K562 (cell line): ENCODE results near the gene HYPK. TPM values are rescaled to one million over a fixed set of nuclear protein-coding genes. Genes with fewer than 3 reads are reported as not detected.

Source experiments
- ARID2 ChIP-seq: fragments of 450-650 bp; IDR thresholded peaks from 2 replicates; pipeline ENCODE4 v1.6.1; 2017; ENCODE audit warnings: antibody characterized with exemption, mild to moderate bottlenecking
- ATF7 ChIP-seq: fragments of 450-650 bp; IDR thresholded peaks from 2 replicates; pipeline ENCODE4 v1.7.1; 2014; ENCODE audit warnings: mild to moderate bottlenecking, moderate library complexity
- CBFB ChIP-seq: sonication (generic); formaldehyde crosslinking; IDR thresholded peaks from 2 replicates; pipeline ENCODE4 v1.4.0; 2020; ENCODE audit warnings: mild to moderate bottlenecking, missing genetic modification reagents
- FOXJ3 ChIP-seq: sonication (generic); formaldehyde crosslinking; IDR thresholded peaks from 2 replicates; pipeline ENCODE4 v1.4.0; 2020; ENCODE audit warnings: mild to moderate bottlenecking, missing genetic modification reagents
- GATAD2A ChIP-seq: fragments of 450-650 bp; IDR thresholded peaks from 2 replicates; pipeline ENCODE4 v1.6.1; 2017
- KLF13 ChIP-seq: fragments of 450-650 bp; IDR thresholded peaks from 2 replicates; pipeline ENCODE4 v1.6.1; 2016; ENCODE audit warnings: missing genetic modification characterization, low read depth, mild to moderate bottlenecking, missing compliant biosample characterization, moderate library complexity, borderline replicate concordance
- MYNN ChIP-seq, 2 experiments: sonication (generic); formaldehyde crosslinking in 1 of 2; IDR thresholded peaks; 2 replicates each; pipeline versions ENCODE4 v1.5.0 to v1.6.1; 2016 to 2020; ENCODE audit warnings: antibody characterized with exemption in 1 of 2, missing genetic modification reagents in 1 of 2
- NCOR1 ChIP-seq: fragments of 450-650 bp; IDR thresholded peaks from 2 replicates; pipeline ENCODE4 v1.6.1; 2016; ENCODE audit warnings: mild to moderate bottlenecking, moderate library complexity
- PML ChIP-seq: IDR thresholded peaks from 2 replicates; pipeline ENCODE4 v1.6.1; 2012; ENCODE audit warnings: low read length, inconsistent platforms
- POLR2A ChIP-seq: fragments of 450-650 bp; conservative IDR thresholded peaks from 2 replicates; pipeline ENCODE4 v1.6.1; 2016
- PRPF4 ChIP-seq: fragments of 200-400 bp; formaldehyde crosslinking; IDR thresholded peaks from one replicate; pipeline ENCODE4 v1.6.1; 2017; ENCODE audit warnings: low read length, low read depth, mild to moderate bottlenecking; ENCODE audit not compliant: insufficient read depth, poor library complexity, severe bottlenecking
- PTRF ChIP-seq: fragments of 450-650 bp; IDR thresholded peaks from 2 replicates; pipeline ENCODE4 v1.6.1; 2016; ENCODE audit warnings: mild to moderate bottlenecking, missing genetic modification characterization, missing compliant biosample characterization
- SIN3A ChIP-seq, 2 experiments: fragments of 150-350 bp in 1 of 2; IDR thresholded peaks; 2 replicates each; pipeline ENCODE4 v1.6.1; 2011 to 2016; ENCODE audit warnings: borderline replicate concordance in 2 of 2, low read depth in 2 of 2, low read length in 2 of 2, mild to moderate bottlenecking in 2 of 2, moderate library complexity in 2 of 2; ENCODE audit not compliant: control insufficient read depth in 1 of 2
- SUPT5H ChIP-seq: fragments of 450-650 bp; IDR thresholded peaks from 2 replicates; pipeline ENCODE4 v1.6.1; 2016
- U2AF1 ChIP-seq: fragments of 200-400 bp; formaldehyde crosslinking; optimal IDR thresholded peaks from 2 replicates; pipeline ENCODE3; 2017; ENCODE audit warnings: mild to moderate bottlenecking, low read depth, low read length, moderate library complexity
- ZNF24 ChIP-seq: fragments of 450-650 bp; IDR thresholded peaks from 2 replicates; pipeline ENCODE4 v1.6.1; 2016
- ZNF589 ChIP-seq: fragments of 200-800 bp; sonication (Bioruptor generic); IDR thresholded peaks from 2 replicates; pipeline ENCODE4 v1.6.1; 2016; ENCODE audit warnings: low read depth, missing genetic modification characterization, missing compliant biosample characterization
- polyA plus RNA-seq, 8 experiments: library from polyadenylated mRNA; depleted of rRNA in 4 of 8; stranded (reverse) in 5 of 8; unstranded in 3 of 8; fragments of >200 nt; fragmentation: Nextera tagmentation in 2 of 8; fragmentation: Illumina TruSeq in 1 of 8; extraction: Ambion mirVana in 2 of 8; extraction: Trizol in 1 of 8; gene quantifications; 2 replicates each; pipeline versions ENCODE4 v1.2.1 to v1.2.3, GENCODE V29; 2011 to 2014; ENCODE audit warnings: inconsistent platforms in 1 of 8, missing spikeins in 1 of 8
- total RNA-seq, 7 experiments: library from RNA; depleted of rRNA in 6 of 7; stranded (reverse); fragments of >200 nt in 6 of 7; fragmentation: Illumina TruSeq in 2 of 7; extraction: Trizol in 2 of 7; gene quantifications; 2 replicates each; pipeline versions ENCODE4 v1.2.1 to v1.2.3, GENCODE V29; 2011 to 2021; ENCODE audit warnings: low replicate concordance in 1 of 7
- TF ChIP-seq, protein P1 (sequence below), 2 experiments: fragments of 450-650 bp in 1 of 2; IDR thresholded peaks; 2 replicates each; pipeline ENCODE4 v1.6.1; 2011 to 2017; ENCODE audit warnings: low read depth in 2 of 2, antibody characterized with exemption in 1 of 2, borderline replicate concordance in 1 of 2, low read length in 1 of 2, mild to moderate bottlenecking in 1 of 2, mixed read lengths in 1 of 2; ENCODE audit not compliant: control insufficient read depth in 1 of 2
- TF ChIP-seq, protein P2 (sequence below), 2 experiments: fragments of 150-350 bp in 1 of 2; IDR thresholded peaks; 2 replicates each; pipeline ENCODE4 v1.6.1; 2012 to 2016; ENCODE audit warnings: low read depth in 2 of 2, low read length in 2 of 2, mild to moderate bottlenecking in 1 of 2, moderate library complexity in 1 of 2
- TF ChIP-seq, protein P3 (sequence below): sonication (generic); formaldehyde crosslinking; IDR thresholded peaks from 2 replicates; pipeline ENCODE4 v1.9.0; 2022; ENCODE audit warnings: mild to moderate bottlenecking, missing genetic modification reagents
- TF ChIP-seq, protein P4 (sequence below), 2 experiments: fragments of 200-800 bp in 1 of 2; sonication (Bioruptor generic) in 1 of 2; sonication (generic) in 1 of 2; formaldehyde crosslinking in 1 of 2; IDR thresholded peaks in 1 of 2; conservative IDR thresholded peaks in 1 of 2; 2 replicates each; pipeline versions ENCODE4 v1.5.0 to v1.6.1; 2016 to 2020; ENCODE audit warnings: missing compliant biosample characterization in 1 of 2, missing genetic modification characterization in 1 of 2, missing genetic modification reagents in 1 of 2

The HYPK gene
- total and polyA plus RNA-seq, 9 of the 15 experiments (the other 6 are each of a cell fraction or from before 2014, with no cell fraction given): 7.2 to 28.0 (median 21.1) TPM

DNA sequence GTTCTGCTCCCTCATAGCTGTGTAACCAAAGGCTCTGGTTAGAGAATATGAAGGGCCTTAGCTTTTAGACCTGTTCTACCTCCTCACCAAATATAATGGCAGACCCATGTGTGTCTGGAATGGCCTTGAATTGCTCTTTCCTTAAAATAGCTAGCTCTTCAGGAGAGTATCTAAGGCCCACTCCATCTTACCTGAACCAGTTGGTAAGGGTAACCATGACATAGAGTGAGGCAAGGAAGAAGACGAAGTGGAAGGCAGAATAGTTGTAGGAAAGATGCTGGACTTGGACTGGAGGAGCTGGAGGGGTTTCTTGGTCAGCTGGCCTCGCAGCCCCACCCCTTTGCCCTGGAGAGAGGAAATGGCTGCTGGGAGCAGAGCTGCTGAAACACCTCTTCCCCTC is 5.2 kb upstream of the HYPK start (continued):
- TF ChIP-seq, protein P1, sequence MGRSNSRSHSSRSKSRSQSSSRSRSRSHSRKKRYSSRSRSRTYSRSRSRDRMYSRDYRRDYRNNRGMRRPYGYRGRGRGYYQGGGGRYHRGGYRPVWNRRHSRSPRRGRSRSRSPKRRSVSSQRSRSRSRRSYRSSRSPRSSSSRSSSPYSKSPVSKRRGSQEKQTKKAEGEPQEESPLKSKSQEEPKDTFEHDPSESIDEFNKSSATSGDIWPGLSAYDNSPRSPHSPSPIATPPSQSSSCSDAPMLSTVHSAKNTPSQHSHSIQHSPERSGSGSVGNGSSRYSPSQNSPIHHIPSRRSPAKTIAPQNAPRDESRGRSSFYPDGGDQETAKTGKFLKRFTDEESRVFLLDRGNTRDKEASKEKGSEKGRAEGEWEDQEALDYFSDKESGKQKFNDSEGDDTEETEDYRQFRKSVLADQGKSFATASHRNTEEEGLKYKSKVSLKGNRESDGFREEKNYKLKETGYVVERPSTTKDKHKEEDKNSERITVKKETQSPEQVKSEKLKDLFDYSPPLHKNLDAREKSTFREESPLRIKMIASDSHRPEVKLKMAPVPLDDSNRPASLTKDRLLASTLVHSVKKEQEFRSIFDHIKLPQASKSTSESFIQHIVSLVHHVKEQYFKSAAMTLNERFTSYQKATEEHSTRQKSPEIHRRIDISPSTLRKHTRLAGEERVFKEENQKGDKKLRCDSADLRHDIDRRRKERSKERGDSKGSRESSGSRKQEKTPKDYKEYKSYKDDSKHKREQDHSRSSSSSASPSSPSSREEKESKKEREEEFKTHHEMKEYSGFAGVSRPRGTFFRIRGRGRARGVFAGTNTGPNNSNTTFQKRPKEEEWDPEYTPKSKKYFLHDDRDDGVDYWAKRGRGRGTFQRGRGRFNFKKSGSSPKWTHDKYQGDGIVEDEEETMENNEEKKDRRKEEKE (IDR thresholded peaks at IDR 0.05; ENCODE audit: borderline replicate concordance in 1 of 2, control insufficient read depth in 1 of 2, low read depth in 2 of 2, low read length in 1 of 2): no peak
- no peak for TF ChIP-seq ATF7
- no peak for TF ChIP-seq KLF13 (tag)
- peak; percentile 54; the same call in 1 of the 2 replicates for TF ChIP-seq POLR2A
- no peak for TF ChIP-seq U2AF1
- TF ChIP-seq ZNF589 (CRISPR knock-in tag): no peak
- 0 out of 2 replicates have a peak, but pooled peaks have one; percentile 16 for TF ChIP-seq MYNN (IDR thresholded peaks at IDR 0.05)
- no peak for TF ChIP-seq MYNN (CRISPR knock-in tag; IDR thresholded peaks at IDR 0.05)
- TF ChIP-seq PML: 0 out of 2 replicates have a peak, but pooled peaks have one; percentile 9
- TF ChIP-seq CBFB (CRISPR knock-in tag): no peak
- no peak for TF ChIP-seq ARID2
- TF ChIP-seq, protein P2, sequence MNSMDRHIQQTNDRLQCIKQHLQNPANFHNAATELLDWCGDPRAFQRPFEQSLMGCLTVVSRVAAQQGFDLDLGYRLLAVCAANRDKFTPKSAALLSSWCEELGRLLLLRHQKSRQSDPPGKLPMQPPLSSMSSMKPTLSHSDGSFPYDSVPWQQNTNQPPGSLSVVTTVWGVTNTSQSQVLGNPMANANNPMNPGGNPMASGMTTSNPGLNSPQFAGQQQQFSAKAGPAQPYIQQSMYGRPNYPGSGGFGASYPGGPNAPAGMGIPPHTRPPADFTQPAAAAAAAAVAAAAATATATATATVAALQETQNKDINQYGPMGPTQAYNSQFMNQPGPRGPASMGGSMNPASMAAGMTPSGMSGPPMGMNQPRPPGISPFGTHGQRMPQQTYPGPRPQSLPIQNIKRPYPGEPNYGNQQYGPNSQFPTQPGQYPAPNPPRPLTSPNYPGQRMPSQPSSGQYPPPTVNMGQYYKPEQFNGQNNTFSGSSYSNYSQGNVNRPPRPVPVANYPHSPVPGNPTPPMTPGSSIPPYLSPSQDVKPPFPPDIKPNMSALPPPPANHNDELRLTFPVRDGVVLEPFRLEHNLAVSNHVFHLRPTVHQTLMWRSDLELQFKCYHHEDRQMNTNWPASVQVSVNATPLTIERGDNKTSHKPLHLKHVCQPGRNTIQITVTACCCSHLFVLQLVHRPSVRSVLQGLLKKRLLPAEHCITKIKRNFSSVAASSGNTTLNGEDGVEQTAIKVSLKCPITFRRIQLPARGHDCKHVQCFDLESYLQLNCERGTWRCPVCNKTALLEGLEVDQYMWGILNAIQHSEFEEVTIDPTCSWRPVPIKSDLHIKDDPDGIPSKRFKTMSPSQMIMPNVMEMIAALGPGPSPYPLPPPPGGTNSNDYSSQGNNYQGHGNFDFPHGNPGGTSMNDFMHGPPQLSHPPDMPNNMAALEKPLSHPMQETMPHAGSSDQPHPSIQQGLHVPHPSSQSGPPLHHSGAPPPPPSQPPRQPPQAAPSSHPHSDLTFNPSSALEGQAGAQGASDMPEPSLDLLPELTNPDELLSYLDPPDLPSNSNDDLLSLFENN (IDR thresholded peaks at IDR 0.05; ENCODE audit: low read depth in 2 of 2, low read length in 2 of 2): no peak
- no peak for TF ChIP-seq PRPF4
- TF ChIP-seq, protein P3, sequence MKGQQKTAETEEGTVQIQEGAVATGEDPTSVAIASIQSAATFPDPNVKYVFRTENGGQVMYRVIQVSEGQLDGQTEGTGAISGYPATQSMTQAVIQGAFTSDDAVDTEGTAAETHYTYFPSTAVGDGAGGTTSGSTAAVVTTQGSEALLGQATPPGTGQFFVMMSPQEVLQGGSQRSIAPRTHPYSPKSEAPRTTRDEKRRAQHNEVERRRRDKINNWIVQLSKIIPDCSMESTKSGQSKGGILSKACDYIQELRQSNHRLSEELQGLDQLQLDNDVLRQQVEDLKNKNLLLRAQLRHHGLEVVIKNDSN (CRISPR knock-in tag): no peak
- TF ChIP-seq NCOR1: no peak
- peak; percentile 24; the same call in 1 of the 2 replicates for TF ChIP-seq SUPT5H
- no peak for TF ChIP-seq ZNF24
- TF ChIP-seq GATAD2A: no peak
- no peak for TF ChIP-seq SIN3A (IDR thresholded peaks at IDR 0.05; ENCODE audit: borderline replicate concordance in 2 of 2, control insufficient read depth in 1 of 2, low read depth in 2 of 2, low read length in 2 of 2)
- TF ChIP-seq FOXJ3 (CRISPR knock-in tag): no peak
- TF ChIP-seq, protein P4, sequence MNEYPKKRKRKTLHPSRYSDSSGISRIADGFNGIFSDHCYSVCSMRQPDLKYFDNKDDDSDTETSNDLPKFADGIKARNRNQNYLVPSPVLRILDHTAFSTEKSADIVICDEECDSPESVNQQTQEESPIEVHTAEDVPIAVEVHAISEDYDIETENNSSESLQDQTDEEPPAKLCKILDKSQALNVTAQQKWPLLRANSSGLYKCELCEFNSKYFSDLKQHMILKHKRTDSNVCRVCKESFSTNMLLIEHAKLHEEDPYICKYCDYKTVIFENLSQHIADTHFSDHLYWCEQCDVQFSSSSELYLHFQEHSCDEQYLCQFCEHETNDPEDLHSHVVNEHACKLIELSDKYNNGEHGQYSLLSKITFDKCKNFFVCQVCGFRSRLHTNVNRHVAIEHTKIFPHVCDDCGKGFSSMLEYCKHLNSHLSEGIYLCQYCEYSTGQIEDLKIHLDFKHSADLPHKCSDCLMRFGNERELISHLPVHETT (CRISPR knock-in tag; conservative IDR thresholded peaks at IDR 0.05 in 1 of 2, IDR thresholded peaks at IDR 0.05 in 1 of 2): no peak
- TF ChIP-seq PTRF (tag): no peak
